SK-N-SH (cell line): ENCODE results near the gene SLC35D2. TPM values are rescaled to one million over a fixed set of nuclear protein-coding genes. Genes with fewer than 3 reads are reported as not detected.

ENCODE experiments used
- CTCF ChIA-PET: fragments of 300-600, 350-600 bp; formaldehyde crosslinking; extraction: SDS; loops from one replicate; lab custom pipeline; 2021; lab: Yijun Ruan, JAX
- POLR2A ChIA-PET: fragments of 350-600 bp; sonication (Branson Sonifier 250); formaldehyde crosslinking; extraction: SDS; loops from one replicate; lab custom pipeline; 2020; ENCODE audit warnings: antibody characterized with exemption, inconsistent platforms; lab: Yijun Ruan, JAX
- DNase-seq: peaks from one replicate; pipeline ENCODE4 v3.0.0; 2012
- H2AFZ ChIP-seq: fragments of 200-600 bp; sonication (generic); 2 replicates; pipeline ENCODE4 v1.8.1; 2016; ENCODE audit warnings: antibody characterized with exemption, mild to moderate bottlenecking, low read depth
- H3F3A ChIP-seq: fragments of 200-600 bp; sonication (generic); replicated peaks from 2 replicates; pipeline ENCODE3; 2016; ENCODE audit warnings: antibody characterized with exemption, mild to moderate bottlenecking; ENCODE audit not compliant: insufficient read depth
- H3K27ac ChIP-seq, 2 experiments: fragments of 200-500 bp in 1 of 2; fragments of 200-600 bp in 1 of 2; sonication (Bioruptor generic) in 1 of 2; sonication (generic), shearing (Covaris generic) in 1 of 2; 2 replicates each; pipeline versions ENCODE4 v1.5.1 to v1.6.1; 2014 to 2016; ENCODE audit warnings: low read depth in 2 of 2, inconsistent platforms in 1 of 2, low read length in 1 of 2, mild to moderate bottlenecking in 1 of 2, mixed read lengths in 1 of 2
- H3K27me3 ChIP-seq: fragments of 200-600 bp; sonication (generic), shearing (Covaris generic); 2 replicates; pipeline ENCODE4 v1.6.1; 2016; ENCODE audit warnings: mixed run types; ENCODE audit not compliant: insufficient read depth
- H3K36me3 ChIP-seq, 2 experiments: fragments of 200-500 bp in 1 of 2; fragments of 200-600 bp in 1 of 2; sonication (Bioruptor generic) in 1 of 2; sonication (generic) in 1 of 2; replicated peaks in 1 of 2; 2 replicates each; pipeline versions ENCODE3 to v1.5.1; 2014 to 2016; ENCODE audit warnings: low read length in 1 of 2, mild to moderate bottlenecking in 1 of 2; ENCODE audit not compliant: insufficient read depth in 2 of 2, control insufficient read depth in 1 of 2
- H3K4me1 ChIP-seq, 2 experiments: fragments of 200-500 bp in 1 of 2; fragments of 200-600 bp in 1 of 2; sonication (Bioruptor generic) in 1 of 2; sonication (generic), shearing (Covaris generic) in 1 of 2; 2 replicates each; pipeline versions ENCODE4 v1.5.1 to v1.6.1; 2014 to 2016; ENCODE audit warnings: low read depth in 1 of 2, low read length in 1 of 2, mixed run types in 1 of 2; ENCODE audit not compliant: insufficient read depth in 2 of 2, control insufficient read depth in 1 of 2
- H3K4me2 ChIP-seq: fragments of 200-600 bp; sonication (generic), shearing (Covaris generic); 2 replicates; pipeline ENCODE4 v1.6.1; 2017; ENCODE audit warnings: mixed run types
- H3K4me3 ChIP-seq, 2 experiments: fragments of 200-500 bp in 1 of 2; fragments of 200-600 bp in 1 of 2; sonication (Bioruptor generic) in 1 of 2; sonication (generic), shearing (Covaris generic) in 1 of 2; 2 replicates each; pipeline versions ENCODE4 v1.5.1 to v1.8.1; 2014 to 2016; ENCODE audit warnings: low read depth in 2 of 2, inconsistent platforms in 1 of 2, low read length in 1 of 2, mild to moderate bottlenecking in 1 of 2, mixed read lengths in 1 of 2, moderate library complexity in 1 of 2
- H3K79me2 ChIP-seq: fragments of 200-600 bp; sonication (generic); 2 replicates; pipeline ENCODE4 v1.8.1; 2017; ENCODE audit warnings: mild to moderate bottlenecking; ENCODE audit not compliant: insufficient read depth
- H3K9ac ChIP-seq: fragments of 200-600 bp; sonication (generic); 2 replicates; pipeline ENCODE4 v1.6.1; 2017; ENCODE audit warnings: mixed run types
- H3K9me2 ChIP-seq: fragments of 200-600 bp; sonication (generic); 2 replicates; pipeline ENCODE4 v1.6.1; 2017; ENCODE audit warnings: mixed run types
- H3K9me3 ChIP-seq: fragments of 200-600 bp; sonication (generic); 2 replicates; pipeline ENCODE4 v1.6.1; 2017; ENCODE audit warnings: mixed run types, mild to moderate bottlenecking, moderate library complexity
- H4K20me1 ChIP-seq: fragments of 200-600 bp; sonication (generic); 2 replicates; pipeline ENCODE4 v1.6.1; 2017; ENCODE audit warnings: mild to moderate bottlenecking, mixed run types; ENCODE audit not compliant: insufficient read depth
- EP300 ChIP-seq, 2 experiments: IDR thresholded peaks; 2 replicates each; pipeline versions ENCODE4 v1.4.0 to v1.6.1; 2012; ENCODE audit warnings: borderline replicate concordance in 1 of 2, low read depth in 1 of 2, low read length in 1 of 2
- FOSL2 ChIP-seq: IDR thresholded peaks from 2 replicates; pipeline ENCODE4 v1.4.0; 2012; ENCODE audit warnings: low read depth, mild to moderate bottlenecking, moderate library complexity, borderline replicate concordance
- GABPA ChIP-seq: IDR thresholded peaks from 2 replicates; pipeline ENCODE4 v1.4.0; 2012; ENCODE audit warnings: low read depth, mild to moderate bottlenecking
- JUND ChIP-seq: IDR thresholded peaks from 2 replicates; pipeline ENCODE4 v1.4.0; 2012
- MEF2A ChIP-seq: IDR thresholded peaks from 2 replicates; pipeline ENCODE4 v1.4.0; 2012; ENCODE audit warnings: low read depth, borderline replicate concordance
- RXRA ChIP-seq: IDR thresholded peaks from 2 replicates; pipeline ENCODE4 v1.4.0; 2012; ENCODE audit warnings: low read depth, mild to moderate bottlenecking, borderline replicate concordance
- SIN3A ChIP-seq: IDR thresholded peaks from 2 replicates; pipeline ENCODE4 v1.6.1; 2012; ENCODE audit warnings: low read depth, mild to moderate bottlenecking, low read length, moderate library complexity, borderline replicate concordance
- SMC3 ChIP-seq: IDR thresholded peaks from 2 replicates; pipeline ENCODE4 v1.6.1; 2012; ENCODE audit warnings: low read depth, low read length, improper control_type of control experiment
- TCF12 ChIP-seq: IDR thresholded peaks from 2 replicates; pipeline ENCODE4 v1.4.0; 2012
- TEAD4 ChIP-seq: IDR thresholded peaks from 2 replicates; pipeline ENCODE4 v1.4.0; 2012; ENCODE audit warnings: mild to moderate bottlenecking, borderline replicate concordance; ENCODE audit not compliant: insufficient read depth
- YY1 ChIP-seq: IDR thresholded peaks from 2 replicates; pipeline ENCODE4 v1.4.0; 2012; ENCODE audit warnings: low read depth, mild to moderate bottlenecking
- WGBS: methylation state at CpG from one replicate; pipeline ENCODE4 v1.1.6; 2017; ENCODE audit warnings: low lambda C conversion rate; 5-methylcytosine and 5-hydroxymethylcytosine counted together
- polyA plus RNA-seq, 3 experiments: library from polyadenylated mRNA; depleted of rRNA; stranded (reverse); fragments of >200 nt; gene quantifications; 2 replicates each; pipeline ENCODE4 v1.2.3, GENCODE V29; 2012
- TF ChIP-seq, protein P1 (sequence below): IDR thresholded peaks from 2 replicates; pipeline ENCODE4 v1.4.0; 2012; ENCODE audit warnings: low read depth
- TF ChIP-seq, protein P2 (sequence below): IDR thresholded peaks from 2 replicates; pipeline ENCODE4 v1.4.0; 2012; ENCODE audit warnings: low read depth, borderline replicate concordance
- TF ChIP-seq, protein P3 (sequence below): IDR thresholded peaks from 2 replicates; pipeline ENCODE4; 2012

SLC35D2 gene
- polyA plus RNA-seq, 1 of the 3 experiments (the other 2 are of a cell fraction), result 26.1 TPM

DNA sequence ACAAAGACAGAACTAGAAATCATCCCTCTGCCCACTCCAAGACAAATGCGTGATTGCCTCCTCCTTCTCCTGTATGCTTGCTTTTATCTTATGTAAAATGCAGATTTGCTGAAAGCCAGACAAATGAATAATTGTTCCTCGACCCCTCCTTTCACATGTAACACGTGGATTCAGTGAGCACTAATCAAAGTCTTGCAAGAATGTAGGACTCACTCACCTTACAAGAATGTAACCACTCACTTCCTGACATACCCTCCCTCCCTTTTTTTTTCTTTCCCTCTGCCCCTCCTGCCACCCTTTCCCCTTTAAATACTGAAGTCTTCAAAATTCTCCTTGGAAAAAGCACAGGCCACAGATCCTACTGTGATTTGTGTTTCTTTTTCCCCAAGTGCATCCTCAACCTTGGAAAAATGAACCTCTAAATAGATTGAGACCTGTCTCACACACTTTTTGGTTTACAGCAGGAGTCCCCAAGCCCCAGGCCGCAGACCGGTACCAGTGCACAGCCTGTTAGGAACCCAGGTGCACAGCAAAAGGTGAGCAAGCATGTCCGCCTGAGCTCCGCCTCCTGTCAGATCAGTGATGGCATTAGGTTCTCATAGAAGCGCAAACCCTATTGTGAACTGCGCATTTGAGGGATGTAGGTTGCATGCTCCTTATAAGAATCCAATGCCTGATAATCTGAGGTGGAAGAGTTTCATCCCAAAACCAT lies 52.1 kb downstream of the SLC35D2 start:
- Histone ChIP-seq H3K79me2 (no peaks in the 10 kb centered on the region), H3K9ac (peak overlapping the region; percentile 35; the same call in 1 of the 2 replicates), H3K4me1 (0 out of 4 replicates have a peak, but pooled peaks cover 0 to 3% of the 10 kb centered on the region in 2 experiments), H3K9me3 (no peaks in the 10 kb centered on the region), H4K20me1 (no peaks in the 10 kb centered on the region), H3K9me2 (no peaks in the 10 kb centered on the region), H3K36me3 (peaks cover 0 to 20% of the 10 kb centered on the region in 2 experiments), H3K27ac (peak overlapping the region in 1 of 2 experiments; percentile 17; a peak in 1 of 4 replicates), H3K4me2 (no peak overlapping the region), H3K27me3 (no peaks in the 10 kb centered on the region), H2AFZ (no peak overlapping the region)
- CTCF ChIA-PET, result interaction anchor here (1.6 kb wide), 1 partner anchor 335 kb away, joined by 8 read pairs; no protein-coding TSS in a partner anchor
- 70% methylated on average over 8 of the region's 9 CpGs for WGBS
- POLR2A ChIA-PET, result no interaction called here
- no peak for DNase-seq
- TF ChIP-seq, protein P1, sequence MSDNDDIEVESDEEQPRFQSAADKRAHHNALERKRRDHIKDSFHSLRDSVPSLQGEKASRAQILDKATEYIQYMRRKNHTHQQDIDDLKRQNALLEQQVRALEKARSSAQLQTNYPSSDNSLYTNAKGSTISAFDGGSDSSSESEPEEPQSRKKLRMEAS, result 0 out of 2 replicates have a peak, but pooled peaks have one; percentile 58
- TF ChIP-seq JUND, result peak; percentile 68
- peak; percentile 59 for TF ChIP-seq TCF12
- no peak for TF ChIP-seq SIN3A
- peak; percentile 40; the same call in 1 of the 2 replicates for TF ChIP-seq TEAD4
- no peak for TF ChIP-seq GABPA
- TF ChIP-seq YY1, result no peak
- peak; percentile 82 for TF ChIP-seq FOSL2
- TF ChIP-seq, protein P2, sequence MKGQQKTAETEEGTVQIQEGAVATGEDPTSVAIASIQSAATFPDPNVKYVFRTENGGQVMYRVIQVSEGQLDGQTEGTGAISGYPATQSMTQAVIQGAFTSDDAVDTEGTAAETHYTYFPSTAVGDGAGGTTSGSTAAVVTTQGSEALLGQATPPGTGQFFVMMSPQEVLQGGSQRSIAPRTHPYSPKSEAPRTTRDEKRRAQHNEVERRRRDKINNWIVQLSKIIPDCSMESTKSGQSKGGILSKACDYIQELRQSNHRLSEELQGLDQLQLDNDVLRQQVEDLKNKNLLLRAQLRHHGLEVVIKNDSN, result no peak
- TF ChIP-seq, protein P3, sequence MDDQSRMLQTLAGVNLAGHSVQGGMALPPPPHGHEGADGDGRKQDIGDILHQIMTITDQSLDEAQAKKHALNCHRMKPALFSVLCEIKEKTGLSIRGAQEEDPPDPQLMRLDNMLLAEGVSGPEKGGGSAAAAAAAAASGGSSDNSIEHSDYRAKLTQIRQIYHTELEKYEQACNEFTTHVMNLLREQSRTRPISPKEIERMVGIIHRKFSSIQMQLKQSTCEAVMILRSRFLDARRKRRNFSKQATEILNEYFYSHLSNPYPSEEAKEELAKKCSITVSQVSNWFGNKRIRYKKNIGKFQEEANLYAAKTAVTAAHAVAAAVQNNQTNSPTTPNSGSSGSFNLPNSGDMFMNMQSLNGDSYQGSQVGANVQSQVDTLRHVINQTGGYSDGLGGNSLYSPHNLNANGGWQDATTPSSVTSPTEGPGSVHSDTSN, result peak; percentile 52; the same call in 1 of the 2 replicates
- no peak for TF ChIP-seq MEF2A
- no peak for TF ChIP-seq SMC3
- TF ChIP-seq RXRA, result no peak; the same call in 1 of the 2 replicates
- TF ChIP-seq EP300 (IDR thresholded peaks at IDR 0.05; ENCODE audit: borderline replicate concordance in 1 of 2, low read depth in 1 of 2, low read length in 1 of 2), result peak in 1 of 2 experiments; percentile 47; a peak in 1 of 4 replicates
- TF ChIP-seq, all 33 proteins: peak for 7
- H3F3A ChIP-seq, result no peaks in the 10 kb centered on the region
- no peak overlapping the region for H3K4me3 ChIP-seq
